HPDE6-E6E7 (cell line): ENCODE data around the gene DNAH10.

Experiments
- DNase-seq: peaks from one replicate; pipeline ENCODE4 v3.0.0; 2011; ENCODE audit warnings: missing footprints; ENCODE audit errors: extremely low spot score

The DNAH10 gene, protein sequence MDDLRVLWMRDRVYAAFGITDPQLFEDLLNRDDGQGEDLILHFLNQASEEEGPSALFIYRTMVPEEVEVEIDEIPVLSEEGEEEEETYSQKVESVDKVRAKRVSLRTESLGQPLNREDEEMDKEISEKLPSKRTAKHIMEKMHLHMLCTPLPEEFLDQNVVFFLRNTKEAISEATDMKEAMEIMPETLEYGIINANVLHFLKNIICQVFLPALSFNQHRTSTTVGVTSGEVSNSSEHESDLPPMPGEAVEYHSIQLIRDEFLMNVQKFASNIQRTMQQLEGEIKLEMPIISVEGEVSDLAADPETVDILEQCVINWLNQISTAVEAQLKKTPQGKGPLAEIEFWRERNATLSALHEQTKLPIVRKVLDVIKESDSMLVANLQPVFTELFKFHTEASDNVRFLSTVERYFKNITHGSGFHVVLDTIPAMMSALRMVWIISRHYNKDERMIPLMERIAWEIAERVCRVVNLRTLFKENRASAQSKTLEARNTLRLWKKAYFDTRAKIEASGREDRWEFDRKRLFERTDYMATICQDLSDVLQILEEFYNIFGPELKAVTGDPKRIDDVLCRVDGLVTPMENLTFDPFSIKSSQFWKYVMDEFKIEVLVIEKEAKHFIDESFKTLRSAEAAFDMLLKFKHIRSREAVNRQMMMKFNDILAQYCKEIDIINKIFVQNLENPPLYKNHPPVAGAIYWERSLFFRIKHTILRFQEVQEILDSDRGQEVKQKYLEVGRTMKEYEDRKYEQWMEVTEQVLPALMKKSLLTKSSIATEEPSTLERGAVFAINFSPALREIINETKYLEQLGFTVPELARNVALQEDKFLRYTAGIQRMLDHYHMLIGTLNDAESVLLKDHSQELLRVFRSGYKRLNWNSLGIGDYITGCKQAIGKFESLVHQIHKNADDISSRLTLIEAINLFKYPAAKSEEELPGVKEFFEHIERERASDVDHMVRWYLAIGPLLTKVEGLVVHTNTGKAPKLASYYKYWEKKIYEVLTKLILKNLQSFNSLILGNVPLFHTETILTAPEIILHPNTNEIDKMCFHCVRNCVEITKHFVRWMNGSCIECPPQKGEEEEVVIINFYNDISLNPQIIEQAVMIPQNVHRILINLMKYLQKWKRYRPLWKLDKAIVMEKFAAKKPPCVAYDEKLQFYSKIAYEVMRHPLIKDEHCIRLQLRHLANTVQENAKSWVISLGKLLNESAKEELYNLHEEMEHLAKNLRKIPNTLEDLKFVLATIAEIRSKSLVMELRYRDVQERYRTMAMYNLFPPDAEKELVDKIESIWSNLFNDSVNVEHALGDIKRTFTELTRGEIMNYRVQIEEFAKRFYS (N-terminal part only)

GRCh38 chr12:123761841-123762714, at the start of gene DNAH10:
Gene DNAH10, plus strand, starts transcription at chr12:123762301. Its CDS starts 36 bp downstream, at chr12:123762337.
- peak; percentile 21 for DNase-seq

- no peak for DNase-seq
These were observed 49.3 kb upstream of the DNAH10 start for GRCh38 chr12:123712780-123713319.

DNA sequence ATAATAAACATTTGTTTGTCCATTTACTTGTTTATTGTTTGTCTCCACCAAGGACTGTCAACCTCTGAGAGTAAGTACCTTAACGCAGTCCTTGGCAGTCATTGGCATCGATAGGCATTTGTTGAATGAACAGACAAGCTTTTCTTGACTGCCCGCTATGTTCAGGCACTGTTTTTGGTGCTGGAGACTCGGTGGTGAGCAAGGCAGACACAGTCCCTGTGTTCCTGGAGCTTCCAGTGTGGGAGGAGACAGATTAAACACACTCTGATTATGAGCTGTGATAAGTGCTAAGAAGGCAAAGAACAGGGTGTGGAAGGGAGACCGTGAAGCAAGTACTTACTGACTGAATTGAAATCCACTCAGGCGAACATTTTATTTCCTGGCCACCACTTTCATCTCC, 48.7 kb upstream of the DNAH10 start:
- no peak for DNase-seq

DNA sequence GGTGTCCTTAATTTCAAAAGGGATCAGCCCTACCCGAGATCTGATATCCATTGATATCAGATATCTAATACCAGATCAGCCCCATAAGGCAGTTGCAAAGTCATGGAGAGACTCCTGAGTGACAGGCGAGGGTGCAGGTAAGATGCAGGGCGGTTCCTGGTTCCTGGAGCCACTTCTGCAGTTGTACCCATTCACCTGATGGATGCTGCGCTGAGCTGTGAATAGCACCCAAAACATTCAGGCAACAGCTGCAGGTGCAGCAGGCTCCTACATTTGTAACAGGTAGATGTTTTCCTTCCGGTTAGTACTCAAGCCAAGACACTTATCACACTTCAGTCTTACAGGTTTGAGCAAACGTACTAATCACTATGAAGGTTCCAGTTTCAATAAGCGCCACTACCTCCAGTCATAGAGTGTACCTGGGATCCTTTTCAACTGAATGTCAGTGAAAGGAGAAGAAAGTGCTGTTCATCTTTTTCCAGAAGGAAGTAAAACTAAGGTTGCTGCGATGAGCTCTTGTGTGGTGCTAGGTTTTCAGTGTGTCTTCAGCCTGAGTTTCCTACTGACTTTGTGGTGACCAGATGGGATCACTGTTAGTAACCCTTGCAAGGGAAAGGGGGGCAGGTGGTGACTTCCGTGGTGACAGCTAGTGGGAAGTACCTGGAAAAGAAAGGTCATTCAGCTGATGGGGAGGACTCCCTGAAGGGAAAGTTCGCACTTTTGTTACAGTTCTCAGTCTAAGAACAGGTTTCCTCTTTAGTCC, 48.1 kb upstream of the DNAH10 start:
- no peak for DNase-seq

DNA sequence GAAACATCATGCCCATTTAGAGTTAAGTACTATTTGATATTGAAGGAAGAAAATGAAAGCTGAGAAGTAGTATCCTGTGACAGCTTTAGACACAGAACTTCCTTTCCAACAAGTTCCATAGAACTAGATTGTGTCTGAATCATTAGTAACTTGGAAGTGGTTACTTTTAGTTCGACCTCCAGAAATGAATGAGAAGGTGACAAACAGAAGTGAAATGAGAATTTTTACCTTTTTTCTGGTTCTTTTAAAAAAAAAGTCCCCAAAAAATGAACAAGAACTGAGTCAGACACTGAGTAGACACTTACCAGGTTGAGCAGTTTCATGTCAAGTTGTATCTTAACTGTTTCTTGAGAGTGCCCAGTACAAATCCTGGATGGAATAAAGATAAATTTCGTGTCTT, 46.9 kb upstream of the DNAH10 start:
- no peak for DNase-seq

- no peak for DNase-seq
These were observed 44.8 kb upstream of the DNAH10 start for GRCh38 chr12:123717350-123717749.

DNA sequence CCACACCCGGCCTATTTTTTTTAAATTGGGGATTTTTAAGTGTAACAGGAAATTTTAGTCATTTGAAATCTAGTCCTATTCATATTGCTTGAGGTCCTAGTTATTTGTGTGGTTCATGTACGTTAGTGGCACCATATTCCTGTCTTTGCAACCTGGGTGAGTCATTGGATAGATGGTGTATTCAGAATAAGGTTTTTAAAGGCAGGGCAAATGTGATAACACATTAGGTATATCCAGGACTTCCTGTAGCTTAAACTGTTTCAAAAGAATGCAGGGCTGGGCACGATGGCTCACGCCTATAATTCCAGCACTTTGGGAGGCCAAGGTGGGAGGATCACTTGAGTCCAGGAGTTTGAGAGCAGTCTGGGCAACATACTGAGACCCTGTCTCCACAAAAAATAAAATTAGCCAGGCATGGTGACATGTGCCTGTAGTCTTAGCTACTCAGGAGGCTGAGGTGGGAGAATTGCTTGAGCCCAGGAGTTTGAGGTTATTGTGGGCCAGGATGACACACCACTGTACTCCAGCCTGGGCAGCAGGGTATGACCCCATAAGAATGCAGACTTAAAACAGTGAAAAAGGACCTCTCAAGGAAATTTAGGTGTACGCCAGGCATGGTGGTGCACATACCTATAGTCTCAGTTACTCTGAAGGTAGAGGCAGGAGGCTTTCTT, 41.8 kb upstream of the DNAH10 start:
- DNase-seq, result no peak

DNA sequence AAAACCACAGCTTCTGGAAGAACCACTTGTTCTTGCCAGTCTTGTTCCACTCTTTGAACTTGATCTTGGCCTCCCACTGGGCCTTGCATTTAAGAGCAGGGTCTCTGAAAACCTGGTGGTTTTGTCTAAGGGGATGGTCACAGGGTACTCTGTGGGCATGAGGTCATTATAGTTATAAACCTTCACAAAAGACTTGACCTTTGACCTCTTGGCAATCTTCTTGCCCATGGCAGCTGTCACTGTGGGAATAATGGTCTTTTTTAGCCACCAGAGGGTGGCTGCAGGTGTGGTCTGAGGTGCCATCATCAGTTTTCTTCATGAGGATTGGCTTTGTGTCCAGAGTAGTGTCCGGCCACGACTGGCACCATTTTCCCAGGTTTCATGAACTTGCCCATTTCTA, 40.9 kb upstream of the DNAH10 start:
- DNase-seq, result no peak

GRCh38 chr12:123723011-123723410, 39.1 kb upstream of the DNAH10 start:
- no peak for DNase-seq

- DNase-seq, result no peak
These were observed 38.3 kb upstream of the DNAH10 start for GRCh38 chr12:123723765-123724164.

DNA sequence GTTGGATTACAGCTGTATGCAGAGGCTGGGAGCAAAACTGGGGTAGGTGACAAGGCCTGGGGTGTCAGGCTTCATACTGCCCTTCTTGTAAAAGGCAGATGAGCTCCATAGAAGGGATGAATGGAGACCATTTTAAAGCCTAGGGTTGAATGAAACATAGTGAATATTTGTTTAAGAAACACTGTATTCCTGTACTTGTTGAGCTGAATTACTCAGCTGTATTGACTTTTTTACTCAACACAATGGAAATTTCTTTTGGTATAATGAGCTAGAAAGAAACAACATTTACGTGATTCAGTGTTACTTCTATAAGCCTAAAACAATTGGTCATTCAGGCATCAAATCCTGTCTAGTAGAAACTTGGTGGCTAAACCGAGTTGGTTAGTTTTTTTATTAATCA, 35.9 kb upstream of the DNAH10 start:
- no peak for DNase-seq

DNA sequence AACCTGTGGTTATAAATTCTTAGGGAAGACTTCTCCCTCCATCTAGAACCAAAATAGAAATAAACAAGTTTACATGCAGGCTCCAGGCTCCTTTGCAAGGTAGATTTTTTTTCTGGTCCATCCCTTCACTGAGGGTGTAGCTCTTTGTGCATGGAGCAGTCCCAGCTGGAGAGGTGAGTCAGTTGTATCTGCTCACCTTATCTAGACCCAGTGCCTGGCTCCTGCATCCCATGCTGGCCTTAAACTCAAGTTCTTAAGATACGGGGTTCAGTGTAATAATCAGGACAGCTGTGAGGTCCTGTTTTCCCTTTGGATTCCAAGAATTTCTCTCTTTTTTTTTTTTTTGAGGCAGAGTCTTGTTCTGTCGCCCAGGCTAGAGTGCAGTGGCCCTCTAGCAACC, 35.1 kb upstream of the DNAH10 start:
- DNase-seq, result no peak

DNA sequence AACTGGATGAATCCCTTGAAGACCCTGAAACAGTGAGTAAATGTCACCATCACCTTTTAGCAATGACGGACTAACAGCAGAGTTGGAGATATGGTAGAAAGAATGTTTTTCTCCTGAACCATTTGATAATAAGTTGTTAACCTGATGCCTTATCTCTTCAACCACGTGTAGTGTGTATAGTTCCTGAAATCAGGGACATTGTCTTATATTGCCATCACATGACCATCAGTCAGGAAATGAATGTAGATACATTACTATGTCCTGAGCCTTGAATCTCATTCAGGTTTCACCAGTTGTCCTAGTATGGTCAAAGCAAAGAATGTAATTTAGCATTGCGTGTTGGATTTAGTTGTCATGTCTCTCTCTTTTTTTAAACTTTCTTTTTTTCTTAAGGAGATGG, 34.2 kb upstream of the DNAH10 start:
- no peak for DNase-seq

- no peak for DNase-seq
These were observed 30.5 kb upstream of the DNAH10 start for GRCh38 chr12:123731596-123731995.

- DNase-seq, result no peak
These were observed 29.9 kb upstream of the DNAH10 start for GRCh38 chr12:123732251-123732650.

DNA sequence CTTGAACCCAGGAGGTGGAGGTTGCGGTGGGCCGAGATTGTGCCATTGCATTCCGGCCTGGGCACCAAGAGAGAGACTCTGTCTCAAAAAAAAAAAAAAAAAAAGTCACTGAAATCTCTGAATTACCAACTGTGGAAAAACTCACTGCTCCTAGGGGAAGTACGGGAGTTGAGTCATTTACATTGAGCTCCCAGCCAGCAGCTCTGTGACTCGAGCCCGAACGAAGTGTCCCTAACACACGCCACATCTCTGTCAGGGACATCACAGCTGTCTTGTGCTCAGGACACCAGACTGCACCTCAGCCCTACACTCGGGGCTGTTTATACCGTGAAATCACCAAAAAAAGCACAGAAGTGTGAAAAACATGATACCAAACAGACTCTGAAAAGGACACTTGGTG, 28.9 kb upstream of the DNAH10 start:
- DNase-seq, result no peak

DNA sequence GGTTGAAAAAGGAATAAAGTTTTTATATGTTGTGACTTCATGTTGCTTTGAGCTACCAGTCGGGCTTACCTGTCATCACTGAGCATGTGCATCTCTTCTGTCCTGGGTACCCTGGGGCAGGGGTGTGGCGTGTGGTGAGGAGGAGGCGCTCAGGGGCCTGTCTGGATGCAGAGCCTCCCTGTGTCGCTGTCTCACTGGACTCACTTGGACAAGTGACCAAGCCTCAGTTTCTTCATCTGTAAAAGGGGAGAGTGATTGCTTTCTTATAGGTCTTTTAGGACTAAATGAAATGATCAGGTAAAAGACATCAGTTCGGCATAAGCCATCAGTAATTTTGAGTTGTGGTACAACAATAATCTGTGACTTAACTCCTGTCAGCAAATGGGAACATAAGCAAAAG, 27.8 kb upstream of the DNAH10 start:
- no peak for DNase-seq

- DNase-seq, result no peak
These were observed 20.0 kb upstream of the DNAH10 start for GRCh38 chr12:123741937-123742572.

GRCh38 chr12:123743002-123743401, 19.1 kb upstream of the DNAH10 start:
- DNase-seq, result no peak
